ENCODE data around the gene NR4A3.
"Not testable (repeated sequence)": the region's sequence is repeated elsewhere in the genome, so short reads cannot be mapped to it uniquely, and the experiment has no call there.

NR4A3 gene

GRCh38 chr9:99834474-99834873 is 12.8 kb downstream of the NR4A3 start:
- no peak for DNase-seq (ENCODE audit: low read depth in 2 of 2)

GRCh38 chr9:99835142-99835541 is 13.5 kb downstream of the NR4A3 start:
- DNase-seq (ENCODE audit: low read depth in 2 of 2), result no peak

DNA sequence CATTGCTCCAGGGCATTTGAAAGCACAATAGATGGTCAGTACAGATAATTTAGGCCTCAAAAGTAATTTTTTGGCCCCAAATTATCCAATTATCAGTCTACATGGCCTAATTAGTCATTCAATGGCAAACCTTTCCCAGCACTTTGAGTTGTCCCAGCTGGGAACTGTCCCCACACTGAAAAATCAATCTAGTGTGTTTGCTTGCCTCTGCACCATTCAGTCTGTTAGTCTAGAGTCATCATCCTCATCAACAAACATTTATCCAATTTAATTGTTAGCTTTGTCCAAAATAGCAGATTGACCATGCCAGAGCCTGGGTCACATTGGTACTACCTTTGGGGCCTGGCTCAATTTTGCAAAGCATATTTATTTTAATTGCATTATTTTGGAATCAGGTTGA is 13.9 kb downstream of the NR4A3 start:
- no peak for DNase-seq (ENCODE audit: low read depth in 2 of 2)

- DNase-seq (ENCODE audit: low read depth in 2 of 2), result no peak
Measured at GRCh38 chr9:99840072-99840471, 18.4 kb downstream of the NR4A3 start.

- DNase-seq (ENCODE audit: low read depth in 2 of 2), result no peak
Measured at GRCh38 chr9:99845063-99845462, 23.4 kb downstream of the NR4A3 start.

DNA sequence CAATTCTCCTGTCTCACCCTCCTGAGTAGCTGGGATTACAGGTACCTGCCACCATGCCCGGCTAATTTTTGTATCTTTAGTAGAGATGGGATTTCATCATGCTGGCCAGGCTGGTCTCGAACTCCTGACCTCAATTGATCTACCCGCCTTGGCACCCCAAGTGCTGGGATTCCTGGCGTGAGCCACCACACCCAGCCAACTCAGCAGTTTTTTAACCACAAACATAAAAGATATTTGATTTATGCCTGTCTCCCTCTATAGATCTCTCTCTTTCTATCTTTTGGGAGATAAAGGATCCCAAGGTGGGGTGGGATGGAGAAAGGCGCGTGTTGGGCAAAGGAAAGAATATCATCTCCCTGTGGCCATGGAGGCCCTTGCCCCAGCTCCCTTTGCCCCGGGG is 26.8 kb downstream of the NR4A3 start:
- no peak for DNase-seq (ENCODE audit: low read depth in 2 of 2)

GRCh38 chr9:99850736-99851499 is 29.2 kb downstream of the NR4A3 start:
- no peak for DNase-seq (ENCODE audit: low read depth in 2 of 2)

DNA sequence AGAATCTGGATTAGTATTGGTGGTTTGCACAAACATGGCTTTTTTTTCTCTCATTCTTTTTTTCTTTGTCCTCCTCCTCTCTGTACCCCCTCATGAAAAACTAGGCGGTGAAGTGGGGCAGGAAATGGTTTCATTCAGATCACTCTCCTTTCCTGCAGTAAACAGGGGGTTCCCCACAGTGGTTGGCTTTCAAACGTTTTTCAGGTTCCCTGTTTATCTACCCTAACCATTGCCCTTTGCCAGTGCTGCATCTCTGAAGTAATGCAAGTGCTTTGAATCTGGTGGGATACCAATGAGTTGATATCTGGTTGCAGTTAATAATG is 29.8 kb downstream of the NR4A3 start:
- DNase-seq (ENCODE audit: low read depth in 2 of 2), result peak in 1 of 2 donors; percentile 34

GRCh38 chr9:99852617-99853016 is 30.9 kb downstream of the NR4A3 start:
- no peak for DNase-seq (ENCODE audit: low read depth in 2 of 2)

DNA sequence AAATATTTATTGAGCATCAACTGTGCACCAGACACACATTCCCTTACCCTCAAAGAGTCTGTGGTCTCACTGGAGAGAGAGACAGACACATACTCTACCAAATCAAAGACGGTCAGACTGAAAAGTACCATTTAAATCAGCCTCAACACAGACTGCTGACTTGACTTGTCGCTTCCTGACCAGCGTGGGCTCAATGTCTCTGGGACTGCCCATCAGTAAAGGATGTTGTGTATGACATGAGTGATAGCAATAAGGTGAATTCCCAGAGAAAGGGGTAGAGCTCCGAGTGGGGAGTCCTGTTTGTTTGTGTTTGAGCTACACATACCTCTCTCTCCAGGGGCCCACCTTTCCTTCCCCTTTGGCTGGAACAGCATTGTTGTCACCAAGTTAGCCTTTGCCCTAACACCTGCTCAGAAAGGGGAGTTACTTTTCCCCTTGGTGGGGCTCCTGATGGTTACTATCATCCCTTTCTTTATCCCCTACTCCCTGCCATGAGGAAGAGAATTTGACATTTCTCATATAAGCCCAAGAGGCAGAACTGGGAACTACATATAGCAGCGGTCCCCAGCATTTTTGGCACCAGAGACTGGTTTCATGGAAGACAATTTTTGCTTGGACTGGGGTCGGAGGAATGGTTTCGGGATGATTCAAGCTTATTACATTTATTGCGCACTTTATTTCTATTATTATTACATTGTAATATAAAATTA is 33.9 kb downstream of the NR4A3 start:
- no peak for DNase-seq (ENCODE audit: low read depth in 2 of 2)

DNA sequence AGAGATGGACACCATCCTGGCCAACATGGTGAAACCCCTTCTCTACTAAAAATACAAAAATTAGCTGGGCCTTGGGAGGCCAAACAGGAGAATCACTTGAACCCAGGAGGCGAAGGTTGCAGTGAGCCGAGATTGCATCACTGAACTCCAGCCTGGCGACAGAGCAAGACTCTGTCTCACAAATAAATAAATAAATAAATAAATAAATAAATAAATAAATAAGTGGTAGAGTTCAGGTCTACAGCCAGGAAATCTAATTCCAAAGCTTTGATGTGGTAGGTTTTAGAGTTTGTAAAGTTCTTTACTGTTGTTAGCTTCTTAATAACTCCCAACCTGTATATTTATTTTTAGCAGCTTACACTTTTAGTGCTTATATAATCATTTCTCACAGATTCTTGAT is 35.9 kb downstream of the NR4A3 start:
- DNase-seq (ENCODE audit: low read depth in 2 of 2), result not testable (repeated sequence)

GRCh38 chr9:99858087-99858486 is 36.4 kb downstream of the NR4A3 start:
- no peak for DNase-seq (ENCODE audit: low read depth in 2 of 2)

- no peak for DNase-seq (ENCODE audit: low read depth in 2 of 2)
Measured at GRCh38 chr9:99859243-99859980, 37.7 kb downstream of the NR4A3 start.

GRCh38 chr9:99860266-99860665 is 38.6 kb downstream of the NR4A3 start:
- no peak for DNase-seq (ENCODE audit: low read depth in 2 of 2)

- DNase-seq (ENCODE audit: low read depth in 2 of 2), result no peak
Measured at GRCh38 chr9:99863955-99864354, 42.3 kb downstream of the NR4A3 start.

GRCh38 chr9:99866398-99866797 is 44.7 kb downstream of the NR4A3 start:
- no peak for DNase-seq (ENCODE audit: low read depth in 2 of 2)

- DNase-seq (ENCODE audit: low read depth in 2 of 2), result no peak
Measured at GRCh38 chr9:99867536-99867935, 45.9 kb downstream of the NR4A3 start.

DNA sequence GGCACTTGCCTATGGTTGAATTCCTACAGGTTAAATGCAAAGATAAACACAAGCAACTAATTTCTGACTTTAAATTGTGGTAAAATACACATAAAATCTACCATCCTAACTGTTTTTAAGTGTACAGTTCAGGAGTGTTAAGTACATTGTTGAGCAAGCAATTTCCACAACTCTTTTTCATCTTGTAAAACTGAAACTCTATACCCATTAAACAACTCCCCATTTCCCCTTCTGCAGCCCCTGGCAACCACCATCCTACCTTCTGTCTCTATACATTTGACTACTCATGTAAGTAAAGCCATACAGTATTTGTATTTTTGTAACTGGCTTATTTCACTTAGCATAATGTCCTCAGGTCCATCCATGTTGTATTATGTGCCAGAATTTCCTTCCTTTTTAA is 46.3 kb downstream of the NR4A3 start:
- DNase-seq (ENCODE audit: low read depth in 2 of 2), result no peak

DNA sequence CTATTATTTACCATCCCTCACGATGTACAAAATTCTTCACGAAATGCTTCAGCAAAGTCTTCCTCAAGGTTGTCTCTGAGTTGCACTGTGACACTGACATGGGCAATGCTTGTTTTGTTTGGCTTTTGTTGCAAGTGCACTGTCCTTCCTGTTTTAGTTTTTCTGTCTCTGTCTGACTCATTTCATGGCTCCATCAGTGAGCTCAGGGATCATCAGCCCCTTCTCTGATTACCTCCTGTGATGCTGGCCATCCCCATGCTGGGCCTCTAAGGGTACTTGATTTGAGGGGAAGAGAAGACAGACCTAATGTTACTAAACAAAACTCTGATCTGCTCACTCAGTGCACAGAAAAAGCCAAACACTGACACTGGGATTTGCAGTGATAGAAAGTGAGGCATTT is 47.2 kb downstream of the NR4A3 start:
- no peak for DNase-seq (ENCODE audit: low read depth in 2 of 2)

- no peak for DNase-seq (ENCODE audit: low read depth in 2 of 2)
Measured at GRCh38 chr9:99870126-99870525, 48.4 kb downstream of the NR4A3 start.

- no peak for DNase-seq (ENCODE audit: low read depth in 2 of 2)
Measured at GRCh38 chr9:99873531-99873930, 51.8 kb downstream of the NR4A3 start.

DNA sequence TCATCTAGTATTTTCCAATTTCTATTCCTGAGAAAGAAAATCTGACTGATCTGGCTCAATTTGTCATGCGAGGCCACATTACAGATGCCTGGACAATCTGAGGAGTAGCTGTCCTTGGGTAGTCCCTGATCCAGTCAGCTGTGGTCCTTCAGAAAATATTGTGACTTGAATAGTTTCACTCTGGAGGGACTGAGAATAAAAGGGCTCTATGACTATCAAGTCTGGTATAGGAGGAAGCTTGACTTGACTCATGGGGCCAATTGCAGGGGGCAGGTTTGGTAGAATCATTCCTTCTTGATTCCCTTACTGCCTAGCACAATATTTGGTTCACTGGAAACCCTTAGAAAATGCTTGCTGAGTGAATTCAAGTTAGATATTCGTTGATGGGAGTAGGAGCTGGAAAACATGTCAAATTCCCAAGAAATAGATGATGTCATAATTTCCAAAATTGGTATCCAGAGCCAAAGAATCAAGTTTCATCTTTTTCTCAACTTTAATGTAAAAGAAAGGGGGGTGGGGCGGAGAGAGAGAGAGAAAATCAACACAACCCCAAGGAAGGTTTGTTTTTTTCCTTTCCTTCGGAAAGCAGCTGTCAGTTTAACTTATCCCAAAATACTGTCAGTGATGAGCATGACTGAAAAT is 52.4 kb downstream of the NR4A3 start:
- DNase-seq (ENCODE audit: low read depth in 2 of 2), result no peak

All from stimulated activated CD8-positive, alpha-beta memory T cell treated with anti-CD3 and anti-CD28 coated beads, Interleukin-15, amount 100 ng/mL, for 48 hours (primary cell).